NB4 (cell line): ENCODE data around the gene CBX4.

Experiments used
- DNase-seq: peaks from one replicate; pipeline ENCODE4 v3.0.0; 2010; ENCODE audit warnings: low read depth
- H3K4me3 ChIP-seq: one replicate; pipeline ENCODE4 v1.5.1; 2011; ENCODE audit warnings: mild to moderate bottlenecking, low read depth, low read length, moderate library complexity
- MYC ChIP-seq: IDR thresholded peaks from 2 replicates; pipeline ENCODE4 v1.6.1; 2011; ENCODE audit warnings: low read depth, low read length
- POLR2A ChIP-seq: IDR thresholded peaks from 2 replicates; pipeline ENCODE4 v1.6.1; 2011; ENCODE audit warnings: mild to moderate bottlenecking; ENCODE audit not compliant: insufficient read length; ENCODE audit errors: extremely low read depth
- TF ChIP-seq, protein P1 (sequence below): IDR thresholded peaks from 2 replicates; pipeline ENCODE4 v1.6.1; 2011; ENCODE audit warnings: low read depth, low read length
- TF ChIP-seq, protein P2 (sequence below): IDR thresholded peaks from one replicate; pipeline ENCODE4 v1.5.1; 2012; ENCODE audit warnings: low read depth, low read length

The CBX4 gene

DNA sequence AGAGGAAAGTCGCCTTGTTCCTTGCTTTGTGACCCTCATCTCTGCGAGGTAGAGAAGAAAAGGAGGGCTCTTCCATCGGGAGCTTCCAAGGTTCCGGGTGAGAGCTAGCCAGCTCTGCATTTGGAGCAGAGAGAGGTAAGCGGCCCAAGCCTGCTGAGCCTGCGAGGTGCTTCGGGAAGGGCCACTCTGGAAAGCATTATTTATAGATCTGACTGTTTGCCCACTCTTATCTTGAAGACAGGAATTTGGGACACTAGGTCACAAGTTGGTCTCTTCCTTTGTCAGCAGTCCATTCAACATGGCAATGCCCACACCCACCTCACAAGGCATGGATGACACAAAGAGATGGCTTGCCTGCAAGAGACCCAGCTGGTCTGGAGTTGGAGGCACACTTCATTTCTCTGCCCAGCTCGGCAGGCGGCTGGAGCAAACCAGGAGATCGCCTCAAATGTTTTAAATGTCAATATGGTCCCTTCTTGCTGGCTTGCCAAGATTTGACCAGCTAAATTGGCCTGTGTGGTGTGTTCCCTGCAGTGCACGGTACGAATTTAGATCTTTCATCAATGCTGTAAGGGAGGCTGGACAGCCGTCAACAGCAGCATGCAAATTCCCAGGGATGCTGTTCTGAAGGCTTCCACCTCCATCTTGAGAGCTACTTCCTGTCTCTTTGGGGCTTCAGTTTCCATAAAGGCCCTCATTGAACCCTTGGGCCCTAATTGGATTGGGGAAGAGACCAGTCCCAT lies 19.5 kb downstream of the CBX4 start:
- DNase-seq = no peak
- H3K4me3 ChIP-seq = no peak overlapping the region
- TF ChIP-seq MYC = no peak
- no peak for TF ChIP-seq POLR2A
- TF ChIP-seq, protein P1, sequence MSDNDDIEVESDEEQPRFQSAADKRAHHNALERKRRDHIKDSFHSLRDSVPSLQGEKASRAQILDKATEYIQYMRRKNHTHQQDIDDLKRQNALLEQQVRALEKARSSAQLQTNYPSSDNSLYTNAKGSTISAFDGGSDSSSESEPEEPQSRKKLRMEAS = no peak
- TF ChIP-seq, protein P2, sequence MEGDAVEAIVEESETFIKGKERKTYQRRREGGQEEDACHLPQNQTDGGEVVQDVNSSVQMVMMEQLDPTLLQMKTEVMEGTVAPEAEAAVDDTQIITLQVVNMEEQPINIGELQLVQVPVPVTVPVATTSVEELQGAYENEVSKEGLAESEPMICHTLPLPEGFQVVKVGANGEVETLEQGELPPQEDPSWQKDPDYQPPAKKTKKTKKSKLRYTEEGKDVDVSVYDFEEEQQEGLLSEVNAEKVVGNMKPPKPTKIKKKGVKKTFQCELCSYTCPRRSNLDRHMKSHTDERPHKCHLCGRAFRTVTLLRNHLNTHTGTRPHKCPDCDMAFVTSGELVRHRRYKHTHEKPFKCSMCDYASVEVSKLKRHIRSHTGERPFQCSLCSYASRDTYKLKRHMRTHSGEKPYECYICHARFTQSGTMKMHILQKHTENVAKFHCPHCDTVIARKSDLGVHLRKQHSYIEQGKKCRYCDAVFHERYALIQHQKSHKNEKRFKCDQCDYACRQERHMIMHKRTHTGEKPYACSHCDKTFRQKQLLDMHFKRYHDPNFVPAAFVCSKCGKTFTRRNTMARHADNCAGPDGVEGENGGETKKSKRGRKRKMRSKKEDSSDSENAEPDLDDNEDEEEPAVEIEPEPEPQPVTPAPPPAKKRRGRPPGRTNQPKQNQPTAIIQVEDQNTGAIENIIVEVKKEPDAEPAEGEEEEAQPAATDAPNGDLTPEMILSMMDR = no peak

DNA sequence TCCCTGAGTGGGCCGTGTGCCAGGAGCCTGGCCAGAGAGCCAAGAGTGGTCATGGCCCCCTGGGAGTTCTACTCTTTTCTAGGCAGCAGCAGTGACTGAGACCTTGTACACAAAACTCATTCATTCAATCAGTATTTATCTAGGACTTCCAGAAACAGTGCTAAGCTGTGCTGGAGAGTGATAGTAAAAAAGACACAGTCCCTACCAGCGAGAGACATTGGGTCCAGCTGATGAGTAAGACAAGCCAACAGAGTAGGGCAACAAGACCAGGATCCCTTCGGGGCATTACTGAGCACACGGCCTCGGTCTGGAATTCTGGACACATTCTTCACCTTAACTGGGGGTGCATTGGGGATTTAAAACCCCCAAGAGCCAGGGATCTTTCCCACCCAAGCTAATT lies 20.2 kb downstream of the CBX4 start:
- DNase-seq = no peak
- no peak overlapping the region for H3K4me3 ChIP-seq
- TF ChIP-seq MYC (no peak), POLR2A (no peak)
- TF ChIP-seq, protein P2 = no peak
- TF ChIP-seq, protein P1 = no peak

DNA sequence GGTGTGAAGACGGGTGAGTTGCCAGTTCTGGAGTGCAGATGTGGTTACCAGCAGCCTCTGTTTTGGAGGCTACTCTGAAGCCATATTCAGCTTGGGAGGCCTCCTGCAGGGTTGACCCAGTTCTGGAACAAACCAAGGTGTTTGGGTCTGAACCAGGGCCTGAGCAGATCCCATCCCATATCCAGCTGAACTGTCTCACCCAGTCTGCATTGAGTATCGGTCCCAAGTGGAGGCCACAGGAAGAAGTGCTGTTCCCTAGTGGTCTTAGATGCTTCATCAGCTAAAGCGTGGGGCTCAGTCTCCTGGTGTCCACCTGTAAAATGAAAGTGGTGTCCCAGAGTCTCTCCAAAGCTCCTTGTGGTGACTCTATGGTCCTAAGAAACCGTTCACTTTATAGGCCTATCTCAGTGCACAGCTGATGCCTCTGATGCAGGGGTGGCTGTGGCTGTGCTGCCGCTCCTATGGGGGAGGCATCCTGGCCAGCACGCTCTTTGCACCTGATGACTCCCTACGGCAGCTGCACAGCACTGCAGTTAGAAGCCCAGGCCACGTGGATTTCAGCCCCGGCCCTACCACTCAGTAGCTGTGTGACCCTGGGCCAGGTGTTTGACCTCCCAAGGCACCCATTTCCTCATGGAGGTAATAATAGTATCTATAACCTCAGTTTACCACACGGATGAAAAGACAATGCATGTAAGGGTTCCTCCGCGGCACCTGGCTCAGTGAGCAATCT lies 21.0 kb downstream of the CBX4 start:
- H3K4me3 ChIP-seq = no peak overlapping the region
- DNase-seq = no peak
- TF ChIP-seq POLR2A = no peak
- TF ChIP-seq, protein P1 = no peak

DNA sequence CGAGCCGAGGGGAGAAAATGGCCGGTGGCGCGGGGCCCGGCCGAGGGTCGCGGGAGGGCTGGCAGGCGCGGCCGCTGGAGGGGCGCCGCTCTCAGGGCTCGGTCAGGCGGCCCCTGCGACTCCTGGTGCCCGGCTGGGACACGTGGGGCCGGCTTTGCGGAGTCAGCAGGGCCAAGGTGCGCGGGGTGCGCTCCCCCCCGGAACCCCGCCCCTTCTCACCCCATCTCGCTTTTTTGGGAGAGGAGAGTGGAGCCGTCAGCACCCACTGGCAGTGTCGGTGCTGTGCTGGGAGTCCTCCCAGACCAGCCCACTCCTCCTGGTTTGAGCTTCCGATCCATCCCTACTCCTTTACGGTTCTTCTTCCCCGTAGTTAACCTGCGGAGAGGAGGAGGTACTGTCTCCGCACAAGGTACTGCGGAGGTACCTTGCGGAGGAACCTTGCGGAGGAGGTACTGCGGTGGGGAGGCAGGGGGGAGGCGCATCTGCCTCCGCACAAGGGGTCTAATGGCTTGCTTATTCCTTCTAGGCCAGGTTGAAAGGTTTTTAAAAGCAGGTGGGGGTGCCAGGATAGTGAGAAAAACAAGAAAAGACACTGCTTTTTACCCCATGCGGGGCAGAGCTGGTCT lies 23.3 kb downstream of the CBX4 start:
- TF ChIP-seq MYC (no peak), POLR2A (no peak)
- TF ChIP-seq, protein P1 = no peak
- TF ChIP-seq, protein P2 = no peak
- H3K4me3 ChIP-seq = no peak overlapping the region
- no peak for DNase-seq

DNA sequence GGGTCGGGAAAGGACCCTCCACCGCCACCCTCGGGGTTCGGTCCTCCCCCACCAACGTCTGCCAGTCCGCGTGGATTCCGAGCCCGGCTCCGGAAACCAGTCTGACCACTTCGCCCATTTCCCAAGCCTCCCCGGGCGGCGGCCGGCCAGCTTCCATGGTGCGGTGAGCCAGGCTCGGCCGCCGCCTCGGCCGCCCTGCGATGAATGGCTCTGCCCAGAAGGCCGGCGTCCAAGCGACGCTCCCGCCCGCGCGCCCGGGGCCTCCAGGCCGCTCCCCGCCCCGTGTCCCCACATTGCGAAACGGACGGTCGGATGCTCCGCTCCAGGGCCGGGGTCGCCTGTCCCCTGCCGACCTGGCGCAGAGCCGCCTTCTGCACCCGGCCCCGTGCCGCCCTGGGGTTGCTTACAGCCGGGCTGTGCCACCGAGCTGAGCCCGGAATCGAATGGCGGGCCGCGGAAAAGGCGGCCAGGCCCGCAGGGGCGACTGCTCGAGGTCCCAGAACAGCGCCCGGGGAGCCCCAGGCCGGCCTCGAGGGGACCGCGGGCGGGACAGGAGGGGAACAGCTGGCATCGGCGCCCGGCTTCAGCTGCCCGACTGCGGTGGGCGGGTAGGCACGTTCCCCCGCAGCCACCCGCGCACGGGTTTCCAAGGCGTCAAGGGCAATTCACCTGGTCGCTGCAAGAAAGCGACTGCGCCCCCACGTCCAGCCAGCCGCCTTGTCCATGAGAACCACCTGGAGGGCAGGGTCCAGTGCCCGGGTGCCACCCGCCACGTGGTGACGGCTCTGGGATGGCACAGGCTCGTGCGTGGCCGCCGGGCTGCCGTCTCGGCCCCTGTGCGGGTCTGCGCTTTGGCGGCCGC lies 24.0 kb downstream of the CBX4 start:
- DNase-seq = no peak
- no peak overlapping the region for H3K4me3 ChIP-seq
- TF ChIP-seq MYC = no peak
- TF ChIP-seq POLR2A = no peak
- TF ChIP-seq, protein P2 = no peak
- TF ChIP-seq, protein P1 = no peak
